AG04449 (cell line): Measurements from ENCODE around the gene PRKAR1A.
"Not testable (repeated sequence)": the region's sequence is repeated elsewhere in the genome, so short reads cannot be mapped to it uniquely, and the experiment has no call there.

Experiments used
- CTCF ChIA-PET: fragments of 350-600 bp; formaldehyde crosslinking; extraction: SDS; loops from one replicate; lab custom pipeline; 2021; ENCODE audit warnings: antibody characterized with exemption; lab: Yijun Ruan, JAX
- POLR2A ChIA-PET: fragments of 400-600, 350-600 bp; formaldehyde crosslinking; extraction: SDS; loops from one replicate; lab custom pipeline; 2020; ENCODE audit warnings: antibody characterized with exemption, inconsistent platforms; lab: Yijun Ruan, JAX
- DNase-seq: peaks from one replicate; pipeline ENCODE4 v3.0.0-alpha.2; 2010; ENCODE audit warnings: low read depth, low spot score
- H3K4me3 ChIP-seq: 2 replicates; pipeline ENCODE4 v1.5.1; 2011; ENCODE audit warnings: low read depth, mild to moderate bottlenecking, control low read depth, low read length
- CTCF ChIP-seq: IDR thresholded peaks from one replicate; pipeline ENCODE4 v1.5.1; 2011; ENCODE audit warnings: mild to moderate bottlenecking, moderate library complexity, low read length, control low read depth, inconsistent platforms; ENCODE audit not compliant: insufficient read depth; ENCODE audit errors: missing control alignments

The PRKAR1A gene

DNA sequence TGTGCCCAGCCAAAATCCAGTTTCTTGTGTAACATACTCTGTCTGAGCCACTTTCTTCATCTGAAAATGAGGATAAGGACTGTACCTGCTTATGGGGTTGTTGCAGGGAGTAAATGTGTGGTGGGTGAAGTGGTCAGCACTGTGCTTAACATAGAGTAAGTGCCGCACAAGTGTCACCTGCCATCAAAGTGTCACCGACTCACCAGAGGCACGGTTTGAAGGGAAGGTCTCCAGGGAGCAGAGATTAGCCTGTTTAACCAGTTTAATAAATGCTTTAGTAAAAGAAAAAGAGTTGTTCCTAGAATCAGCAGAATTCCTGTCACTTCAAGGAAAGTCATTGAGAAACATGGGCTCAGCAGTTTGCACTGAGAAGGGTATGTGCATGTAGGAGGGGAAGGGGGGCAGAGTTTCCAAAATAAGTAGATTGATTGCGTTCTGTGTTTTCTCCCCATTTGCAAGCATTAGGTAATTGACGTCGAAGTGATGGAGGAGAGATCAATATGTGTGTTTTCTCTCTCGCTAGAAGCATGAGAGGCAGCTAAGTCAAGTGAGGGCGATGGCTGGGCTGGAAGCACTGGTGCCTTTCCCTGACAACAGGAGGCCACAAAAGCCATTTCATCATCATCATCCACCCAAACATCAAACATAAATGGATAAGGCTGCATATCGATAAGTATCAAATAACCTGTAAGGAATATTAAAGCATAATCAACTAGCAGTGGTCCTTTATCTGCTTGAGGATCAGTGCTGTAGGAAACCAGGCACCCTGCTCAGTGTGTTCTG, 69.8 kb downstream of the PRKAR1A start:
- POLR2A ChIA-PET = no interaction called here
- CTCF ChIA-PET = no interaction called here
- no peak for DNase-seq
- TF ChIP-seq CTCF = no peak
- no peak overlapping the region for H3K4me3 ChIP-seq

DNA sequence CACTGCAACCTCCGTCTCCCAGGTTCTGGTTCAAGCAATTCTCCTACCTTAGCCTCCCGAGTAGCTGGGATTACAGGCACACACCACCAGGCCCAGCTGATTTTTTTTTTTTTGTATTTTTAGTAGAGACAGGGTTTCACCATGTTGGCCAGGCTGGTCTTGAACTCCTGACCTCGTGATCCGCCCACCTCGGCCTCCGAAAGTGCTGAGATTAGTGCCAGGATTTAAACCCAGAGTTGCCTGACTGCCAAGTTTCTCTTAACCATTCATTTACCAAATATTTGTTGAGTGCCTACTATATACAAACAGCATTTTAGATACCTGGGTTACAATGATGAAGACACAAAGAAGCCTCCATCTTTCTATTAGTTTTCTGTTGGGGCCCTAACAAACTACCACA, 70.6 kb downstream of the PRKAR1A start:
- DNase-seq, POLR2A ChIA-PET, CTCF ChIA-PET, H3K4me3 ChIP-seq: not testable (repeated sequence)

DNA sequence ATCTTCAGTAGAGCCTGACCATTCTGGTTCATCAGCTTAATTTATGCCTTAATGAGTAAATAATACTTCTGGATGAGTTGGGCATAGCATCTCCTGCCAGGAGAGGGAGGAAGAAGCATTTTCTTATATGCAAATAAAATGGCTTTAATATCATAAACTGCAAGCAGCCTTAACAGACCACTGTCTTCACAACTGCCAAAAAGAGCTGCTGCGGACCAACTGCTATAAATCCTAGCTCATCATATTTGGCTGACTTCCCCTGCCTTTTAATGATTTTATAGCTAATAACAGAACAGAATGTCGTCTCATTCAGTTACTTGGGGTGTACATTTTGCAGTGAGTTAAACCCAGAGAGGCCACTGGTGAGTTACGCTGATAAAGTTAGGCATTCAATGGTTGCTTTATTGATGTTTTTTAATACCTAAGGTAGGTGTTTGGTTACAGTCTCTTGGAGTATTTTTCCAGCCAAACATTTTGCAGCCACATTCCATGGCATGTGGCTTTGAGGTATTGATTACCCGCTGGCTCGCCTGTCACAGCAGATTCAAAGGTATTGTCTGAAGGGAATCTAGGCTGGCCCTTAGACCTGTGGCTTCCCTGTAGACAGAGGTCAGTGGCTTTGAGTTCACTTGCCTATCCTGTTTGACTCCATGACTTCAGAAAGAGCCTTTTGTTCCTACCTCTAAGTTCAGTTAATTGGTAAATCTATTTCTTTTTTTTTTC, 72.5 kb downstream of the PRKAR1A start:
- no peak for TF ChIP-seq CTCF
- ChIA-PET CTCF (no interaction called here), POLR2A (no interaction called here)
- no peak overlapping the region for H3K4me3 ChIP-seq
- DNase-seq = no peak

- CTCF ChIA-PET = no interaction called here
- DNase-seq = no peak
- POLR2A ChIA-PET = no interaction called here
- H3K4me3 ChIP-seq = no peak overlapping the region
- no peak for TF ChIP-seq CTCF
Observed at GRCh38 chr17:68585643-68586042, 73.4 kb downstream of the PRKAR1A start.

- CTCF ChIA-PET = no interaction called here
- DNase-seq = no peak
- H3K4me3 ChIP-seq = no peak overlapping the region
- POLR2A ChIA-PET = no interaction called here
- TF ChIP-seq CTCF = no peak
Observed at GRCh38 chr17:68587026-68587425, 74.8 kb downstream of the PRKAR1A start.

DNA sequence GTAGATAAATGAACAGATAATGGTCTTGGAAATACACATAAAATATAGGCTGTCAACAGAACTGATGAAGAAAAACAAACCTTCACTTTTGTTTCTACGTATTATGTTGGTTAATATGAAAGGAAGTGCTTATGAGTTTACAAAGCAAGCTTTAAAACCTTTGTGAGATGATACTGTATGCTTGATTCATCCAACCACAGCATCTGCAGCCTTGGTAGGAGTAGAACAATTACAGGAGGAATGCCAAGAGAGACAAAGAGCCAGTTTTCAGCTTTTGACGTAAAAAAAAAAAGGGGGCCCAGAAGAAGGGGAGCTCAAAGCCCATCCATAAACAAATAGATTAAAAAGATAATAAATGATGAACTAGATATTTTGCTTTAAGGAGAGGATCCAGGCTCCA, 75.6 kb downstream of the PRKAR1A start:
- POLR2A ChIA-PET = no interaction called here

More for the DNA sequence above, 75.6 kb downstream of the PRKAR1A start:
- DNase-seq = no peak
- no peak for TF ChIP-seq CTCF
- H3K4me3 ChIP-seq = no peak overlapping the region
- CTCF ChIA-PET = no interaction called here
